MV-4-11 (cell line): ENCODE measurements around the gene ATXN7L1.
A peak's percentile ranks its signal among the peaks of the same experiment; 100 is the strongest.

Source experiments
- DNase-seq: peaks from one replicate; lab custom pipeline; 2025; lab: John Stamatoyannopoulos, UW

Gene ATXN7L1

DNA sequence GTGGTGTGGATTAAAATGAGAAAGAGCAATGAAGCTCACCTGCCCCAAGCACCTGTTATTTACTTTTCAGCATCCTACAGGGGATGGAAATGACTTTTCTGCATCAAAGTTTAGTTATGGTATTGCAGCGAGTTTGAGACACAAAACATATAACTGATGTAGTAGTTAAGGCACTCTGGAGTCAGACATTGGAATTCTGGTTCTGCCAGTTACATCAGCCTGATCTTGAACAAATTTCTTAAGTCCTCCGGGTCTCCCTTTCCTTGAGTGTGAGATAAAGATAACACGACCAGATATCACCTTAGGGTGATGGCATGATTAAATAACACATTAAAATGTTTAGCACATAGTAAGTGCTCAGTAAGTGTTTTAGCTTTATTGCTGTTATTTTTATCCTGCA, 97.4 kb downstream of the ATXN7L1 start:
- DNase-seq = no peak

DNA sequence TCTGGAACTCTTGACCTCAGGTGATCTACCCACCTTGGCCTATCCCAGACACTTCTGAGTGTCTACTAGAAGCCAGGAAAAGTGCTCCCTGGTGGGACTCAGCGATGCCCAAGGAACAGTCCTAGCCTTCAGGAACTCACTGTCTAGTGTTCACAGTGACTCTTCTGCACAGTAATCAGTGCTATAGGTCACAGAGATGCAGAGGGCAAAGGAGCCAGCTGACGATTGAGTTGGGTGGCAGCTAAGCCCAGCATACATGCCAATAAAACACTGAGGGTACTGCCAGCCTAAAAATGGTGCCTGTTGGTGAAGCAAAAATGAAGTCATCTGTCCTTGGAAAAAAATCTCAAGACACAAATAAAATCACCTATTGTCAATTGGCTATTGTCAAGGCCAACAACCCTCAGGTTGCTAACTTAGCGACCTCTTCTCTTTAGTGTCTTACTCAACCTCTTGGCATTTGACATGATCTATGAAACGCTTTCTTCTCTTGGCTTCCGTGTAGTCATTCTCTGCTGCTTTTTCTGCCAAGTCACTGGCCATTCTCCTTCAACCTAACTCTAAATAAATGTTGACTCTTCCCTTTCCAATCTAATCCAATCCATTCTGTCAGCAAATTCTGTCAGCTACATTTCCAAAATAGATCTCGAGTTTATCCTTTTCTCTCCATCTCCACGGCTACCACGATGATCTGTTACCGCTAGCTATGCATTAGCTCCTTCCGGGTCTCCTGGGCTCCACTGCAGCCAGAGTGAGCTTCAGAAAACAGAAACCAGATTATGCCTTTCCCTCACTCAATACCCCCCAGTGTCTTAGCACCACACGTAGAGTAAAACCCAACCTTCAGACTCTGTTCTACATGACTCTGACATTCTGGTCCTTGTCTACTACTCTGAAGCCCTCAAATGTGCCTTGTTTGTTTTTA, 99.2 kb downstream of the ATXN7L1 start:
- no peak for DNase-seq

DNA sequence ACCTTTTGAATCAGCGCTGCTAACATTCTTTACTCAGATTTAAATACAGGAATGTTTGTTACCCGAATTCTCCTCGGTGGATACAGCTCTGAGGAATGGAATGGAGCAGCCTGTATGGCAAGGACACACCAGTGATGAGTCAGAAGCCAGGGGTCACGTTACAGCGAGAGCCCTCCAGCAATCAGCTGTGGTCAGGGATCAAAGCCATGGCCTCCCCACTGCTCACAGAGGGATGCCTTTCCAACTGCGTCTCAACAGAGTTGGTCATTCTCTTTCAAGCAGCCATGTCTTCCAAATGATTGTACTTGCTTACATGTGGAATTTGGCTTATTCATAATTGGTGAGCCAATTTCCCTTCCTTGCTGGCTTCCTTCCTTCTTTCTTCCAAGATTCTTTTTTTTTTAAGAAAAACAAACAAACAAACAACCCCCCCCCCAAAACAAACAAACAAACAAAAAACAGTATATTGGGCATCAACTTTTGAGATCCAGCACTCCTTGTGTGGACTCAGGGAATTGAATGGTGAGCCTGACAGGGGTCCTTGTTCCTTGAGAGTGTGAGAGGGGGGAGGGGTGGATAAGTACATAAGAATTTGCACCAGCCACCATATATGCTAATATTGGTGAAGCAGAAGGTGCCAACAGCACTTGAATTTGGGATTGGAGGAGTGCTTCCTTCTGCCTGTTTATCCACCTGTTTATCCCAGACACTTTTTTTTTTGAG, 100.2 kb downstream of the ATXN7L1 start:
- DNase-seq = no peak

DNA sequence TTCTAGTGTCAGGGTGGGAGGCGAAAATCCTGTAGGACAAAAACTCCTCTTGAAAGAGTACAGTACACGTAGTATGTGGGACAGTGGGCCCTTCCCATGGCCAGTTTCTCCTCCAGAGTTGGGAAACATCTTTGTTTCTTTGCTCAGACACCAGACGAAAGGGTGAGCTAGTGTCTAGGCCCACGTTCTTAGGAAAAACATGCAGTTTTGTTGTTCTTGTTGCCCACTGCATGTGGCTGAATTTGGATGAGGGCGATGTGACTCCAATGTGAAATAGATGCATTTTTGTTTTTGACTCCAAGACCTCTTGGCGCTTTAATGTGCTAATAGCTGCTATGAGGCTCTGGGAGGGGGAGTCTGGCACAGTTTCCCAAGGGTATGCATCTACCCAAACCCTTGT, 100.8 kb downstream of the ATXN7L1 start:
- DNase-seq = no peak

DNA sequence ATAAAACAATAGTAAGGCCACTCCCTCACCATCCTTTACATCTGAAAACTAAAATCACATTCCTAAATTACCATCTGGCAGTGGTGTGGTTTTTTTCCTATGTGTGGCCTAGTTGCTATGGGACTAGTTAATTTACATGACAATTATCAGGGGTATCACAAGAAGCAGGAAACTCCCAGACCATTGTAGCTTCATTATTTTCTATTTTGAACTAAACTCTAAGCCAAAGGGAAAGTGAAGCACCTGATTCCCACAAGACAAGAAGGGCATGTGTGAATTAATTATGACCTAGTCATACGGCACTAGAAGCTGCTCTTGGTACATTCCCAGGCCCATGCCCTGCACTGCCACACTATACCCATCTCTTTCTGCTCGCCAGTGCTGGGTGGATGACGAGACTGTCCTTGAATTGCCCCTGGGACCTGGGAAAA, 103.4 kb downstream of the ATXN7L1 start:
- no peak for DNase-seq

DNA sequence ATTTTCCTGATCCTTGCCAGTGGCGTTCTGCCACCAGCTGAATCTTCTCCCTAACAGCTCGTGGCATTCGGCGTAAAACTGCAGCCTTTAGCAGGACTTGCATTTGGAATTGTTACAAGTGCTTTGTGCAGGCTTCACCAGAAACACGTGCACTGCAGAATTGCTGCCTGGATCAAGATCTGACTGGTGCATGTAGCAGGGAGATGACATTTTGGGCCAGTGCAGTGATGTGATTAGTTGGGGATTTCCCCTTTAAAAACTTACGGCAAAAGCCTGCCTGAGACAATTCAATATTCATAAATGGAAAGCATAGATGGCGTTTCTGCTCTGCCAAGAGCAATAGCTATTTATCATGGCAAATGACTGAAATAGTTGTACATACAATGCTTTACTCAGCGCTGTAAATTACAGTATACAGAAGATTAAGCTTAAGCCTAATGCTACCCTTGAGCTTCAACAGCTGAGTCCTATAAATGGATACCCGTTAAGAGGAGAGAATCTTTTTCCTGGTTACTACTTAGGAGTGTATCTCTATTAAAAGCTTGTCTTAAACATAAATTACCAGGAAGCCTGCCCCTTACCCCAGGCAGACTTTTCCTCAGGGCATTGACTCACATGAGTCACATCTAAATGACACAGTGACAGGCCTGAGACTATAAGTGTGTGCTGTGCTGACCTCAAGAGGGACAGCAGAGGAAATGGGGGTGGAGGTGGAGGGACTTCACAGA, 106.3 kb downstream of the ATXN7L1 start:
- peak; percentile 10 for DNase-seq

DNA sequence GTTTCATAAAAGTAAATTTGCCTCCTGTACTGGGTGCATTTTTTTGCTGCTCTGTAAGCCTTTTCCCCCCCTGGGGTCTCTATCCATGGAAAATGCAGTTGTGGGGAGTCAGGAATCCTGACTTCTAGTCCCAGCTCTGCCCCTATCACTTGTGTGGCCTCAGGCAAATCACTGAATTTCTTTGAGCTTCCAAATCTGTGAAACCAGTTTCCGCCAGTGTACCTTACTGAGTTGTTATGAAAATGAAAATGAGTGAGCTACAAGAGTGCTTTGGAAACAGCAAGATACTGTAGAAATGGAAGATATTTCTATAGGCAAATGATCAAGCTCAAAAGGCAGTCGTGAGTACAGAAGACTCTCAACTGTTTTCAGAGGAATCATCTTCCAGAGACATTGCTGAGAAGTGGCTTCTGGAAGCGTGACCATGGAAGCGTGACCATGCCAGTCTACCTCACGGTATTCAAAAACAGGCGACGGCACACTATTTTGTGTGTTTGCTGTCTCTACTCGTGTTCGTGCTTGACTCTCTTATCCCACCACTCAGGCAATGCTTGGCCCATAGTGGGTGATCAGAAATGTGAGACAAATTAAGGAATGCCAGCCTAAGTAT, 107.4 kb downstream of the ATXN7L1 start:
- no peak for DNase-seq

DNA sequence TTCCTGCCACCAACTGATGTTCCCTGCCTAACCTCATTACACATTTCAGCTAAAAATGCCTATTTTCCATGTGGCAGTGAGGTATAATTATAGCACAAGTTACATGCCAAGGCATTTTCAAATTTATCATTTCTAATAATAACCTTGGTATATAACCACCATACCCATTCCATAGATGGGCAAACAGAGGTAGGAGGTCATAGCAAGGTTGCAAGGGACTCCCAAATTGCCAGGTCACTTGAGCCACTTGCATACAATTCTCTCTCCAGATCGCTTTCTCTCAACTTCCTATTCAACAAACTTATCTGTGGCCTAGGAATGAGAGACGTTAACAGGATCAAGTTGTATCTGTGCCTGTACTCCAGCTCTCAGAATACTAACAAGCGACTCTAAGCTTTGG, 108.3 kb downstream of the ATXN7L1 start:
- no peak for DNase-seq

DNA sequence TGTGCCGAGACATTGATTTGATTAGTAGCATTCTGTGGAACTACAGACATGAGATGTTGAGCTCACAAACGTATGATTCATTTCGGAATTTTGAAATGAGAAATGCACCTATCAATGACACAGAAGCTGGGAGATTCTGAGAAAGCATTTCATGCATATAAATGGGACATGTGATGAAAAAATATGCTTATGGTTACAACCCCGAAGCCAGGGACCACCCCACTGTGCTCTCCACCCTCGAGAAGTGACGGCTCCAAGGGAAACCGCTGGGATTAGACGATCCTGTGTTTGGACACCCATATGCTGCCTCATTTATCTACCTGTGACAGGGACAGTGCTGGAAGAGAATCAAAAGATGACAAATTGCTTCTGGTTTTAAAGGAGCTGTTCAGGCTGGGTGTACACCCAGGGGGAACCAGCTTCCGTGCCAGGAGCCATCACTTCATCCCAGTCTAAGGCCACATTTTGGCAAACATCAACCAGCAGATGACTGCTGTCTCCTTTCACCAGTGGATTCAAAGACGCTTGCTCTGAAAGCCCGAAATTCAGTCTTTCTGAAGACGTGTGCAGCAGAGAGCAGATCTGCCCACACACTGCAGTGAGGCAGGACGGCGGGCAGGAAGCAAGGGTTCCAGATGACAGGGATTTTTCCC, 109.9 kb downstream of the ATXN7L1 start:
- no peak for DNase-seq

DNA sequence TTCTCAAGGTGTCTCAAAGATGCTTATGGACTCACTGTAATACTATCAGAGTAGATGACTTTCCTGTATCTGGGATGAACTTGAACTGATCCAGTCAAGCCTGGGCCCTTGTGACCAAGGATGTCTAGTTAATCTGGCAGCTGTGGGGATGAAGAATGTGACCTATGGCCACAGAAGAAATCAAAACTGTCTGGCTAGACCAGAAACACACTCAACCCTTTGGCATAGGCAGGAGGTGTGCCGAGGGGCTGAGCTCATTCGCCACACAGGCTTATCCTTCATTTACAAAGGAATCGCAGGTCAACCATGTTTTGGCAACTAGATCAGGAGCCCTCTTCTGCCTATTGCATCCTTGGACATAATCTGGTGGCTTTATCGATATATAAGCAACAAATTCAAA, 110.6 kb downstream of the ATXN7L1 start:
- no peak for DNase-seq

DNA sequence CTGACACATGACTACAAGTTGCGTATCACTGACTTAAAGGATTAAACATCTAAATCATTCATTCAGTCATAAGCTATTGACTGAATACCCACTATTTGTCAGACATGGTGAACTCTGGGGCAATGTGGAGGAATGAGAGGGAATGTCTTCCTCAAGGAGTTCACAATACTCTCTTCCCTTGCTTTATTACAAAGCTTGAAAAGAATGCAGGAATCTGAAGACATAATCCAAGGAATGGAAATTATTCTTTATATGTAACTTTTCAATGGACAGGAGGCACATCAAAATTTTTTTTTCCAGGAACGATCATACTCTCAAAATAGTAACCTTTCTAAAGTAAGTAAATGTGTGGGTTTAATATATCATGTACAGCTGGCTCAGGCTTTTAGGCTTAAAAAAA, 111.9 kb downstream of the ATXN7L1 start:
- DNase-seq = no peak

DNA sequence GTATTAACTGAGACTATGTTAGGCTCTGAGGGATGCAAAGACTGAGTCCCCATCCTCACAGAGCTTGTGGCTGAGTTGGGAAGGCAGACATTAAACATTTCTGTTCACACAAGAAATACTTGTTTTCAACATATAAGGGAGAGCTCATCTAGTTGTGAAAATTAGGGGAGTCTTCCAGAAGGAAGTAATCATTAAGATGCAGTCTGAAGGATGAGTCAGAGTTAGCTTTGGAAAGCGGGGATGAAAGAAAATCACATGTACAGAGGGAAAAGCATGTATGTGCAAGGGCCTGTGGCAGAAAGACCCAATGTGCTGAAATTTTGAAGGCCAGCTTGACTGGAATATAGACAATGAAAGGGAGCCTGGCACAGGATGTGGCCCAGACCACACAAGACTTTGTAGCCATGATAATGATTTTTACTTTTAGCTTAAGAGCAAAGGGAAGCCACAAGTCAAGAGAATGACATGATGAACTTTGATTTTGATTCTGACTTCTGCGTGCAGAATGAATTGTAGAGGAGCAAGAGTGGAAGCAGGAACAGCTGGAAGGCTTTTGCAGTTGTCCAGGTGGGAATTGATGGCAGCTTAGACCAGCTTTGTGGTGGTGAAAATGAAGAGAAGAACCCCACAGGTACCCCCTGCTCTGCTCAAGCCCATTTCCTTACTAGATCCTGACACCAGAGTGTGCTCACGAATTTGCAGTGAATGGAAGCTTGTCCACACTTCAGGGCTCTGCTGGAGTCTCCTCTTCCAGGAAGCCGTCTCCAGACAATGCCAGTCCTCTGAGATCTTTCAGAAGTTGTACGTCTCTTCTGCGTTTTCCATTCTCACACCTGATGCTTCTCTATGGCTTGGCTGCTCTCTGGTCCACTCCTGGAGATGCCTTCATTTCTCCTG, 115.6 kb downstream of the ATXN7L1 start:
- no peak for DNase-seq

DNA sequence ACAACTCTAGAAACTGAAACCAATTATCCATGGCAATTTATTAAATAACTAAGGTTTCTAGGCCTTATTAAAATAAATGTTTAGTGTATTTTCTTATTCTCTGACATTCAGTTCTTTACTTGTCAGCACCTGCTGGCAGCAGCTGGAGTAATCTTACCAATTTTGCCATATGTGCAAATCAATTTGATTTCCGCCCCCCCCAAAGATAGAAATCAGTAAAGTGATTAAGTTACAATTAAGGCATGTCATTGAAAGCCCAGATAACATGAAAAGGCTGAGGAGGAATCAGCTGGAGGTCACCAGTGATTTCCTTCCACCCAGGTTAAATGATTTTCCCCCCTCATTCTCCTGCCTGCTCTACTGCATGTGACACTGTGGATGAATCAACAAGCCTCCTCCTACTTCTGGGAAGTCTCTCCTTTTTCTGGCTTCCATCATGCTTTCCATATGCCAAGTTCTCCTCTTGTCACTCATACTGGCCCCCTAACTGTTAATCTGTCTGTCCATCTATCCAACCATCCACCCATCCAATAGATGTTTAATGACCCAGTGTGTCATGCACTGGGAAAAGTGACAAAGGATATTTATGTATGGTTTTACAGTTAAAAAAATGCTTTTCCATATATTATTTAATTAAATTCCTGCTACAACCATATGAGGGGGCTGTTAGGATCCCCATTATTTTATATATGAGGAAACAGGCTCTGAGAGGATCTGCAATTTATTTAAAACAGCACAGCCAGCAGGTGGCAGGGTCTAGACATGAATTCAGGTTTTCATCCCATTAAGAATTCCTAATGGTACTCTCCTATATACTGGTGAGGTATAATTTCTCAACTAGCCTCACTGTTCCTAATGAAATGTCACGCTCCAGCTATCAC, 116.5 kb downstream of the ATXN7L1 start:
- DNase-seq = peak; percentile 8

DNA sequence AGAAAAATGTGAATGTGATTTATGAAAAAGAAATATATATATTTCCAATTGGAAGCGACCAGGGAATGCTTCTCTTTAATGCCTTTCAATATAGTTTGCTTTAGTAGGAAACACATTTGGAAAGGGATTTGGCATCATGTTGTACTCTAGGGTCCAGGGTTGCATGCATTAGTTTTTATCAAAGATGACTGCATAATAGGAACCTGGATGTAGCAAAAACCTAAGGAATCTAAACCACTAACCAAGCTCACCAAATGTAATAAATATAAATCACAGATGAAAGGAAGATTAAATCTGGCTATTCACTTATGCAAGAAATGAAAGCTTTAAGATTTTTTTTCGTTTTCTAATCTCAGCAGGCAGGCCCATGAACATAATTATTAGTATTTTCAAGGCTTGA, 120.0 kb downstream of the ATXN7L1 start:
- DNase-seq = no peak

DNA sequence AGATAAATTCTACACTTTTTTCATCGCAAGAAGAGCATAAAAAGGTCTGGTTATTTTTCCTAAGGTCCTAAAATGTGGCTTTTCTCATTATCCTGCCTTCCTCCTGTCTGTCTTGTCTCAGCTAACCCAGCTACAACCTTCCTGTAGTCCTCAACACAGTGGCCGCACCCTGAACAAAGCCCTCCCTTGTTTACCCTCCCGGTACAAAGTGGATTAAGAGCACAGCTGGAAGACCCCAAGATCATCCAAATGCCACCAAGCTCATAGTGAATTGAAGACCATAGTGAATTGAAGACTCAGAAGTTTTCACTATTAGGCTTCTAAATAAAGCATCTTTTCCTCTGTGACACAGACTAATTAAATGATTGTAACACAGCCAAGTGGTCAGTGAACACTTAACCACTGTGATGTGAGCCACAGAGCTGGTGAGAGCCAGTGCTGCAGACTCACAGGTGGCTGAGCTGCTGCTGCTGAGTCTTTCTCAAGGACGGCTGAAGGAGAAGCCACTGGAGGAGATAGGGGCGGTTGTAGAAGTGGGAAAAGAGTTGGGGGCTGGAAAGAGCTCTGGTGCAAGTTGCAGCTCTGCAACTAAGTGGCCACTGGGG, 123.6 kb downstream of the ATXN7L1 start:
- no peak for DNase-seq

DNA sequence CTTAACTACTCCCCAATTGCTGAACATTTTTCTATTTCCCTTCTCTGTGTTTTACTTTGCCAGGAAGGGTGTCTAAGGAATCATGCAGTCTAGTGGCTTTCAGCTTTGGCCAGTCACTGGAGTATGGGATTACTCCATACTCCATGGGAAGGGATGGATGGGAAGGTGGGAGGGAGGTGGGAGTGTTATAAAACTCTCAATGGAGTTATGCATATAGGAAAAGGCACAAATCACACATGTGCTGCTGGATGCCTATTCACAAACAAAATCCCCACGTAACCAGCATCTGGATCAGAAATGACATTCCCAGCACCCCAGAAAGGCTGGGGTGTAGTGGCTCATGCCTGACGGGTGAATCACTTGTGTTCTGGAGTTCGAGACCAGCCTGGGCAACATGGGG, 125.3 kb downstream of the ATXN7L1 start:
- DNase-seq = no peak

DNA sequence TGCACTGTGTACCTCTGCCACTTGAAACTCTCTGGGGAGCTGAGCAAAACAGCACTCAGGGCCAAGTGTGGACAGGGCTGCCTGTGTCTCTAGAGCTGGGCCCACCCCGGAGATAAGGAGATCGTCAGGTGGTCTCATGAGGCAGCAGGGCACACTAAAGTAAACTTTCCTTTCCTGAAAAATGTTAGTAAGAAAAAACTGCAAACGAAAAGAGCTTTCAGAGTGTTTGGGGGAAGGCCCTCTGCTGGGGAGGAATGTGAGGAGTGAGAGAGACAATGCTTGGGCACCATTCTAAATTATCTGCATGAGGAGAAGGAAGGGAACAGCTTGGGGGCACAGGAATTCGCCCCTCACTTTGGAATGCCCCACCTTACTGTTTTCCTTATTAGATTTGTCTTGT, 127.7 kb downstream of the ATXN7L1 start:
- no peak for DNase-seq

DNA sequence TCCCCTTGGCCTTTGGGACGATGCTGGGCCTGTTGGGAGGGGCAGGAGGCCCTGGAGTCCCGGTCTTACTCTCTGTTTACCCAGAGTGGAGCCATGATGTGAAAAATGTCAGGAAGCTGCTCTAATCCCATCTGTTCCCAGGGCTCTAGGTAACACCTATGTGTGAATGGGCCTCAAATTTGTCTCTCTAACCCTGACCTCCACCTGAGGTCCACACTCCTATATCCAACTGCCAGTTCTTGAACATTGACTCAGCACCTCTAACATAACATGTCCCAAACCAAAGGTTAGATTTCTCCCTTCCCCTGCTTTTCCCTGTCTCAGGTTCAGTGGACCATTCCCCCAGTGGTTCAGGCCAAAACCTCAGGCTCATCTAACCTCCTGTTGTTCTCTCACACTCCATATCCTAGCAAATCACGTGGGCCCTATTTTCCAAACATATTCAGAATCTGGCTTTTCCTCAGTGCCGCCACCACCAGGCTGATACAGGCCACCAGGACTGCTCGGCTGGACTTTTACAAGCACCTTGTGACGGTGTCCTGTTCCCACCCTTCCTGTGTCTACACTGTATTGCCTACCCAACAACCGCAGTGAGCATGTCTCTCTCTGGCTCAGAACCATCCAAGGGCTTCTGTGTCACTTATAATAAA, 130.6 kb downstream of the ATXN7L1 start:
- no peak for DNase-seq

DNA sequence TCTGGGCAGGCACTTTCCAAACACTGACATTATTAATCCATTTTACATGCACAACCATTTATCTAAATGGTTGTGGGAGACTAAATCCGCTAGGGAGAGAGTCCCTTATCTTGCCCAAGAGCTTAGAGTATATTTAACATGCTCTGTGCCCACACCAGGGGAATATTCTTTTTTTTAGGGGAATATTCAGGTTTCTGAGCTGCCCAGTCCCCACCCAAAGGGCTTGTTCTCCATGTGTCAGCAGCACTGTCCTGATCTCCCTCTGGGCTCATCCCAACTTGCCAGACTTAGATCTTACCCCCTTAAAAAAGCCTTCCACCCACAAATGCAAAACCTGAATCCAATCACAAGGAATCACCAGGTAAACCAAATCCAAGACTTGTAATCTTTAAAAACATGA, 132.1 kb downstream of the ATXN7L1 start:
- DNase-seq = no peak
